ENCODE results near the gene GTPBP2.
A peak's percentile ranks its signal among the peaks of the same experiment; 100 is the strongest.
"Not testable (repeated sequence)": the region's sequence is repeated elsewhere in the genome, so short reads cannot be mapped to it uniquely, and the experiment has no call there.

GTPBP2 gene

GRCh38 chr6:43629104-43629504 lies at the start of gene GTPBP2:
Gene GTPBP2 (minus strand): TSS chr6:43629264. CDS start chr6:43629162, 102 bp downstream.
- peak; percentile 100 for DNase-seq

- DNase-seq = no peak
Observed at GRCh38 chr6:43678341-43678740, 49.3 kb upstream of the GTPBP2 start.

- DNase-seq = no peak
Observed at GRCh38 chr6:43677759-43678158, 48.7 kb upstream of the GTPBP2 start.

GRCh38 chr6:43676962-43677606 lies 48.0 kb upstream of the GTPBP2 start:
- no peak for DNase-seq

- no peak for DNase-seq
Observed at GRCh38 chr6:43674921-43675320, 45.9 kb upstream of the GTPBP2 start.

- DNase-seq = no peak
Observed at GRCh38 chr6:43674291-43674690, 45.2 kb upstream of the GTPBP2 start.

GRCh38 chr6:43673444-43674084 lies 44.5 kb upstream of the GTPBP2 start:
- no peak for DNase-seq

- DNase-seq = no peak
Observed at GRCh38 chr6:43671801-43672690, 43.0 kb upstream of the GTPBP2 start.

- no peak for DNase-seq
Observed at GRCh38 chr6:43671011-43671800, 42.1 kb upstream of the GTPBP2 start.

GRCh38 chr6:43670623-43670986 lies 41.5 kb upstream of the GTPBP2 start:
- DNase-seq = no peak

- peak; percentile 33 for DNase-seq
Observed at GRCh38 chr6:43669922-43670622, 41.0 kb upstream of the GTPBP2 start.

- no peak for DNase-seq
Observed at GRCh38 chr6:43669050-43669921, 40.2 kb upstream of the GTPBP2 start.

GRCh38 chr6:43668151-43669028 lies 39.3 kb upstream of the GTPBP2 start:
- DNase-seq = peak; percentile 93

- peak; percentile 87 for DNase-seq
Observed at GRCh38 chr6:43667245-43668150, 38.4 kb upstream of the GTPBP2 start.

- no peak for DNase-seq
Observed at GRCh38 chr6:43666196-43666920, 37.3 kb upstream of the GTPBP2 start.

- no peak for DNase-seq
Observed at GRCh38 chr6:43665376-43665775, 36.3 kb upstream of the GTPBP2 start.

- DNase-seq = not testable (repeated sequence)
Observed at GRCh38 chr6:43662948-43663347, 33.9 kb upstream of the GTPBP2 start.

GRCh38 chr6:43658161-43658560 lies 29.1 kb upstream of the GTPBP2 start:
- no peak for DNase-seq
